ENCODE data around the gene WNT5B. TPM values are rescaled to one million over a fixed set of nuclear protein-coding genes. Genes with fewer than 3 reads are reported as not detected.

WNT5B gene
- total and polyA plus RNA-seq, 9 of the 15 experiments (the other 6 are each of a cell fraction or from before 2014, with no cell fraction given) = 0.42 to 16.8 (median 5.4) TPM

DNA sequence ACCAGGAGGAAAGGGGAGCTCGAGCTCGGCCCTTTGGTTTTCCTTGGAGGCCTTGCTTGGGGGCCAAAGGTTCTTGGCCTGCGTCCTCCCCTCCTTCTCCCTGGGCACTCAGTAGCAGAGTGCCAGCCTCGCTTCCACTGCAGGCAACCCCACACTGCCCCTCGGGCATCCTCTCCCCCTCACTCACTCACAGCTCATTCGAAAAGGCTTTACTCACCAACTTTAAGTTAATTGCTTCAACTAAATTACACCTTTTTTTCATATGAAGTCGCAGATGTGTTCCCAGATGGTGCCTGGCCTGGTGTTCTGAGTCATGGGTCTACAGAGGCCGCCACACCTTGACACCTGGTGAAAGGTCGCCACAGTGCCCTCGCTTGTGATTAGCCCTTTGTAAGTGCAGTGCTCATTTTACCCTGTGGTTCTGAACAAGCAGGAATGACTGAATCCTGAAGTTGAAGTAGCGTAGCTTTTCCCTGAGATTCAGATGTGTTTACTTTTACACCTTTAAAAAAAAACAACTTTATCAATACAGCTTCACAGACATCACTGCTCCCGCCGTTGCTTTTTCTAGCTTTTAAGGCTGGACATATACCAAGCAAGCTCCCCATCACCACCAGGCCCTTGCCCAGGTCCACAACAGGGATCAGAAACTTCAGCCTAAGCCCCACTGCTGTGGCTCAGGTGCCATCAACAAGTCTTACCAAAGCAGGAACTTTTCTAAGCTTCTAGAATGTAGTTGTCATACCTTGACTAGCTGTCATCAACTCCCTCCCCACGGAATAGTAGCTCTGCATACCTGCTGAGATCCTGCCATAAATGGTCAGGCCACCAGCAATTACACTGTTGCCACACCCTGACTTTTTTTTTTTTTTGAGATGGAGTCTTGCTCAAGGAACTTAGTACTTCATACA lies 41.6 kb downstream of the WNT5B start:
- in situ Hi-C loops (cut with MboI) = no loop called here
- H3K27ac ChIP-seq (ENCODE audit: extremely low read depth, low read depth, low read length) = no peak overlapping the region
- no peaks in the 10 kb centered on the region for H4K20me1 ChIP-seq (replicated peaks; ENCODE audit: control insufficient read depth, insufficient read depth, low read length)
- no peak for ATAC-seq
- H3K79me2 ChIP-seq (ENCODE audit: control insufficient read depth, insufficient read depth, low read length) = no peaks in the 10 kb centered on the region
- CTCF ChIA-PET (ENCODE audit: low intra/inter-chr PET ratio) = no interaction called here
- no peaks in the 10 kb centered on the region for H3K36me3 ChIP-seq (ENCODE audit: control insufficient read depth, insufficient read depth, low read length)
- no peaks in the 10 kb centered on the region for H3K9me1 ChIP-seq (ENCODE audit: control insufficient read depth, insufficient read depth, low read length)
- TF ChIP-seq MTA3 (IDR thresholded peaks at IDR 0.05; ENCODE audit: borderline replicate concordance) (no peak), ZNF75A (CRISPR knock-in tag; IDR thresholded peaks at IDR 0.05) (no peak), FOXJ2 (tag; IDR thresholded peaks at IDR 0.05) (no peak), SRF (CRISPR knock-in tag; IDR thresholded peaks at IDR 0.05) (peak in 1 of 2 experiments; percentile 61; a peak in 1 of 4 replicates), HMGN3 (IDR thresholded peaks at IDR 0.05; ENCODE audit: borderline replicate concordance, extremely low read depth, insufficient read length, low read depth, low read length) (no peak)
- TF ChIP-seq, protein P1, sequence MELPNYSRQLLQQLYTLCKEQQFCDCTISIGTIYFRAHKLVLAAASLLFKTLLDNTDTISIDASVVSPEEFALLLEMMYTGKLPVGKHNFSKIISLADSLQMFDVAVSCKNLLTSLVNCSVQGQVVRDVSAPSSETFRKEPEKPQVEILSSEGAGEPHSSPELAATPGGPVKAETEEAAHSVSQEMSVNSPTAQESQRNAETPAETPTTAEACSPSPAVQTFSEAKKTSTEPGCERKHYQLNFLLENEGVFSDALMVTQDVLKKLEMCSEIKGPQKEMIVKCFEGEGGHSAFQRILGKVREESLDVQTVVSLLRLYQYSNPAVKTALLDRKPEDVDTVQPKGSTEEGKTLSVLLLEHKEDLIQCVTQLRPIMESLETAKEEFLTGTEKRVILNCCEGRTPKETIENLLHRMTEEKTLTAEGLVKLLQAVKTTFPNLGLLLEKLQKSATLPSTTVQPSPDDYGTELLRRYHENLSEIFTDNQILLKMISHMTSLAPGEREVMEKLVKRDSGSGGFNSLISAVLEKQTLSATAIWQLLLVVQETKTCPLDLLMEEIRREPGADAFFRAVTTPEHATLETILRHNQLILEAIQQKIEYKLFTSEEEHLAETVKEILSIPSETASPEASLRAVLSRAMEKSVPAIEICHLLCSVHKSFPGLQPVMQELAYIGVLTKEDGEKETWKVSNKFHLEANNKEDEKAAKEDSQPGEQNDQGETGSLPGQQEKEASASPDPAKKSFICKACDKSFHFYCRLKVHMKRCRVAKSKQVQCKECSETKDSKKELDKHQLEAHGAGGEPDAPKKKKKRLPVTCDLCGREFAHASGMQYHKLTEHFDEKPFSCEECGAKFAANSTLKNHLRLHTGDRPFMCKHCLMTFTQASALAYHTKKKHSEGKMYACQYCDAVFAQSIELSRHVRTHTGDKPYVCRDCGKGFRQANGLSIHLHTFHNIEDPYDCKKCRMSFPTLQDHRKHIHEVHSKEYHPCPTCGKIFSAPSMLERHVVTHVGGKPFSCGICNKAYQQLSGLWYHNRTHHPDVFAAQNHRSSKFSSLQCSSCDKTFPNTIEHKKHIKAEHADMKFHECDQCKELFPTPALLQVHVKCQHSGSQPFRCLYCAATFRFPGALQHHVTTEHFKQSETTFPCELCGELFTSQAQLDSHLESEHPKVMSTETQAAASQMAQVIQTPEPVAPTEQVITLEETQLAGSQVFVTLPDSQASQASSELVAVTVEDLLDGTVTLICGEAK (IDR thresholded peaks at IDR 0.05) = peak; percentile 60
- TF ChIP-seq, protein P1 (CRISPR knock-in tag; IDR thresholded peaks at IDR 0.05) = no peak; the same call in 1 of the 2 replicates
- FAIRE-seq = peak; percentile 19
- no peak overlapping the region for H3K4me3 ChIP-seq
- intact Hi-C loops (cut with micrococcal nuclease) = no loop called here
- H3K9me3 ChIP-seq (replicated peaks; ENCODE audit: control insufficient read depth, insufficient read depth, low read depth, low read length) = no peaks in the 10 kb centered on the region
- peak overlapping the region; percentile 29; the same call in 1 of the 2 replicates for H2AFZ ChIP-seq (ENCODE audit: low read depth, low read length)
- 61% methylated on average over 13 of the region's 14 CpGs for WGBS (ENCODE audit: insufficient coverage, low coverage, missing lambda C conversion rate)
- peaks cover 0 to 21% of the 10 kb centered on the region in 2 experiments; a peak in 3 of 5 replicates for H3K4me1 ChIP-seq (replicated peaks in 1 of 2; ENCODE audit: control insufficient read depth in 2 of 2, insufficient read depth in 2 of 2, low read length in 2 of 2)
- H3K4me2 ChIP-seq (ENCODE audit: insufficient read depth, low read length) = no peak overlapping the region
- no peak for DNase-seq (ENCODE audit: extremely low read depth in 1 of 4, low spot score in 3 of 4)
- no peaks in the 10 kb centered on the region for H3K27me3 ChIP-seq (ENCODE audit: control insufficient read depth in 2 of 2, insufficient read depth in 2 of 2, low read length in 2 of 2)
- POLR2A ChIA-PET = interaction anchor here (0.7 to 1.6 kb wide), 2 partner anchors 20 to 60 kb away, joined by 3 to 6 read pairs; partner anchors contain the start of gene ADIPOR2
- H3K9ac ChIP-seq (ENCODE audit: insufficient read depth in 1 of 2, low read depth in 2 of 2, low read length in 2 of 2) = peak overlapping the region in 1 of 2 experiments; percentile 52; a peak in 1 of 4 replicates
- BruUV-seq (replicated peaks) = no TSS peak

All from K562 (cell line).